H1 (cell line): ENCODE data around the gene ABTB1. TPM values are rescaled to one million over a fixed set of nuclear protein-coding genes. Genes with fewer than 3 reads are reported as not detected.

Experiments used
- CTCF ChIA-PET: fragments of 300-600 bp; sonication (Branson Sonifier 250); formaldehyde crosslinking; loops from one replicate; lab custom pipeline; 2021; ENCODE audit not compliant: partially characterized antibody; lab: Charles Lee
- POLR2A ChIA-PET: fragments of 300-600 bp; sonication (Branson Sonifier 250); formaldehyde crosslinking; loops from one replicate; lab custom pipeline; 2021; ENCODE audit warnings: inconsistent platforms; ENCODE audit not compliant: partially characterized antibody; lab: Charles Lee
- DNase-seq, 2 experiments: peaks; one replicate each; pipeline versions ENCODE4 v3.0.0 to v3.0.0-alpha.2; 2010 to 2022; ENCODE audit warnings: low spot score in 2 of 2, low read depth in 1 of 2, mixed read lengths in 1 of 2
- FAIRE-seq: peaks from 2 replicates; lab custom pipeline; 2011; peaks lifted over from hg19 to GRCh38; lab: Jason Lieb, UNC
- H2AFZ ChIP-seq: 2 replicates; pipeline ENCODE4 v1.8.1; 2012; ENCODE audit warnings: low read length, inconsistent platforms
- H2AK5ac ChIP-seq: 2 replicates; pipeline ENCODE4 v1.6.1; 2013; ENCODE audit warnings: low read depth, low read length
- H2BK120ac ChIP-seq: replicated peaks from 2 replicates; pipeline ENCODE3; 2013; ENCODE audit warnings: low read depth, low read length, inconsistent platforms
- H2BK12ac ChIP-seq: 2 replicates; pipeline ENCODE4 v1.6.1; 2013; ENCODE audit warnings: low read depth, low read length
- H2BK15ac ChIP-seq: 2 replicates; pipeline ENCODE4 v1.6.1; 2013; ENCODE audit warnings: low read length
- H2BK20ac ChIP-seq: 2 replicates; pipeline ENCODE4 v1.6.1; 2013; ENCODE audit warnings: low read length
- H2BK5ac ChIP-seq: 2 replicates; pipeline ENCODE4 v1.6.1; 2013; ENCODE audit warnings: low read depth, low read length
- H3K14ac ChIP-seq: 2 replicates; pipeline ENCODE4 v1.6.1; 2013; ENCODE audit warnings: inconsistent platforms; ENCODE audit not compliant: insufficient read length
- H3K18ac ChIP-seq: 2 replicates; pipeline ENCODE4 v1.6.1; 2013; ENCODE audit warnings: low read length; ENCODE audit errors: extremely low read depth
- H3K23ac ChIP-seq: 2 replicates; pipeline ENCODE4 v1.6.1; 2013; ENCODE audit warnings: inconsistent platforms; ENCODE audit not compliant: insufficient read length
- H3K23me2 ChIP-seq: 2 replicates; pipeline ENCODE4 v1.6.1; 2013; ENCODE audit warnings: low read depth, low read length
- H3K27ac ChIP-seq: 2 replicates; pipeline ENCODE4 v1.6.1; 2011; ENCODE audit warnings: low read depth, low read length, inconsistent platforms
- H3K27me3 ChIP-seq, 4 experiments: replicated peaks in 1 of 4; 1 replicate in 1 of 4; 2 replicates in 3 of 4; pipeline versions ENCODE4 v1.6.1 to v1.8.1; 2011 to 2013; ENCODE audit warnings: low read length in 3 of 4, mild to moderate bottlenecking in 3 of 4, inconsistent platforms in 2 of 4, mixed read lengths in 2 of 4, moderate library complexity in 1 of 4; ENCODE audit not compliant: control insufficient read depth in 3 of 4, insufficient read depth in 3 of 4; ENCODE audit errors: extremely low read depth in 1 of 4
- H3K36me3 ChIP-seq, 4 experiments: 2 replicates each; pipeline versions ENCODE4 v1.6.1 to v1.8.1; 2011 to 2013; ENCODE audit warnings: mild to moderate bottlenecking in 4 of 4, low read length in 3 of 4, moderate library complexity in 2 of 4, control low read depth in 1 of 4, inconsistent platforms in 1 of 4; ENCODE audit not compliant: insufficient read depth in 4 of 4, control insufficient read depth in 2 of 4
- H3K4ac ChIP-seq: replicated peaks from 2 replicates; pipeline ENCODE3; 2013; ENCODE audit warnings: low read length, low read depth, mixed read lengths, inconsistent platforms; ENCODE audit not compliant: insufficient read length
- H3K4me1 ChIP-seq, 4 experiments: replicated peaks in 1 of 4; 1 replicate in 1 of 4; 2 replicates in 3 of 4; pipeline versions ENCODE4 v1.6.1 to v1.8.1; 2011 to 2013; ENCODE audit warnings: low read length in 3 of 4, inconsistent platforms in 2 of 4, mixed read lengths in 1 of 4; ENCODE audit not compliant: insufficient read depth in 4 of 4, control insufficient read depth in 3 of 4
- H3K4me2 ChIP-seq, 2 experiments: 2 replicates each; pipeline versions ENCODE4 v1.6.1 to v1.8.1; 2011 to 2013; ENCODE audit warnings: low read depth in 2 of 2, low read length in 2 of 2, control low read depth in 1 of 2, inconsistent platforms in 1 of 2, mild to moderate bottlenecking in 1 of 2; ENCODE audit not compliant: insufficient read depth in 1 of 2
- H3K4me3 ChIP-seq, 4 experiments: fragments of 200-600, 300-600 bp in 1 of 4; sonication (generic), shearing (Covaris generic), sonication (Bioruptor Twin) in 1 of 4; 2 replicates each; pipeline versions ENCODE4 v1.5.1 to v1.8.1; 2011 to 2016; ENCODE audit warnings: low read length in 4 of 4, low read depth in 3 of 4, control low read depth in 2 of 4, inconsistent platforms in 2 of 4, mild to moderate bottlenecking in 2 of 4, mixed read lengths in 1 of 4, moderate library complexity in 1 of 4; ENCODE audit not compliant: insufficient read depth in 2 of 4; ENCODE audit errors: extremely low read depth in 1 of 4
- H3K56ac ChIP-seq: replicated peaks from 2 replicates; pipeline ENCODE3; 2013; ENCODE audit warnings: low read depth, mild to moderate bottlenecking, mixed read lengths, low read length, inconsistent platforms; ENCODE audit not compliant: insufficient read length
- H3K79me1 ChIP-seq: 2 replicates; pipeline ENCODE4 v1.6.1; 2013; ENCODE audit warnings: low read depth, low read length, control low read depth
- H3K79me2 ChIP-seq, 2 experiments: 2 replicates each; pipeline versions ENCODE4 v1.6.1 to v1.8.1; 2012 to 2013; ENCODE audit warnings: low read length in 2 of 2, mild to moderate bottlenecking in 2 of 2, inconsistent platforms in 1 of 2; ENCODE audit not compliant: insufficient read depth in 2 of 2, control insufficient read depth in 1 of 2
- H3K9ac ChIP-seq, 4 experiments: replicated peaks in 1 of 4; 1 replicate in 1 of 4; 2 replicates in 3 of 4; pipeline versions ENCODE4 v1.6.1 to v1.8.1; 2011 to 2013; ENCODE audit warnings: low read depth in 3 of 4, low read length in 3 of 4, control low read depth in 2 of 4, mild to moderate bottlenecking in 2 of 4, moderate library complexity in 2 of 4, inconsistent platforms in 1 of 4; ENCODE audit errors: extremely low read depth in 1 of 4
- H3K9me3 ChIP-seq, 2 experiments: 2 replicates each; pipeline versions ENCODE4 v1.6.1 to v1.8.1; 2012 to 2013; ENCODE audit warnings: mild to moderate bottlenecking in 2 of 2, moderate library complexity in 2 of 2, control low read depth in 1 of 2, inconsistent platforms in 1 of 2, low read depth in 1 of 2, low read length in 1 of 2, mixed read lengths in 1 of 2; ENCODE audit not compliant: insufficient read depth in 2 of 2
- H4K20me1 ChIP-seq, 2 experiments: replicated peaks in 1 of 2; 2 replicates each; pipeline versions ENCODE3 to v1.8.1; 2011 to 2013; ENCODE audit warnings: inconsistent platforms in 2 of 2, low read length in 2 of 2, mild to moderate bottlenecking in 1 of 2; ENCODE audit not compliant: insufficient read depth in 2 of 2, control insufficient read depth in 1 of 2
- H4K5ac ChIP-seq: 2 replicates; pipeline ENCODE4 v1.6.1; 2013; ENCODE audit warnings: low read length, low read depth, mixed read lengths, inconsistent platforms; ENCODE audit not compliant: insufficient read length
- H4K8ac ChIP-seq: 2 replicates; pipeline ENCODE4 v1.8.0; 2013; ENCODE audit warnings: mild to moderate bottlenecking, moderate library complexity, low read length, inconsistent platforms; ENCODE audit not compliant: insufficient read depth; ENCODE audit errors: extremely low read depth
- H4K91ac ChIP-seq: replicated peaks from 2 replicates; pipeline ENCODE3; 2013; ENCODE audit warnings: low read length, mixed read lengths, inconsistent platforms; ENCODE audit not compliant: insufficient read length
- ASH2L ChIP-seq: fragments of 200-600, 300-600 bp; sonication (generic); IDR thresholded peaks from one replicate; pipeline ENCODE4 v1.7.1; 2017; ENCODE audit warnings: low read length
- CBX5 ChIP-seq: fragments of 300-800, 300-1000 bp; sonication (generic); IDR thresholded peaks from 2 replicates; pipeline ENCODE4 v1.7.1; 2016; ENCODE audit warnings: antibody characterized with exemption, low read length, low read depth
- CTBP2 ChIP-seq: IDR thresholded peaks from 2 replicates; pipeline ENCODE4 v1.7.0; 2011; ENCODE audit warnings: borderline replicate concordance, mild to moderate bottlenecking, moderate library complexity, mixed read lengths, low read length; ENCODE audit not compliant: insufficient read depth, insufficient read length
- EP300 ChIP-seq, 2 experiments: IDR thresholded peaks; 1 replicate in 1 of 2; 2 replicates in 1 of 2; pipeline ENCODE4 v1.6.1; 2011 to 2012; ENCODE audit warnings: low read depth in 2 of 2, low read length in 2 of 2, mild to moderate bottlenecking in 2 of 2, borderline replicate concordance in 1 of 2, inconsistent platforms in 1 of 2, moderate library complexity in 1 of 2
- GABPA ChIP-seq: IDR thresholded peaks from 2 replicates; pipeline ENCODE4 v1.6.1; 2011; ENCODE audit warnings: mild to moderate bottlenecking, low read length, moderate library complexity, borderline replicate concordance; ENCODE audit not compliant: insufficient read depth
- NRF1 ChIP-seq: IDR thresholded peaks from 2 replicates; pipeline ENCODE4 v1.6.1; 2011; ENCODE audit warnings: mild to moderate bottlenecking, low read depth, low read length, improper control_type of control experiment
- POLR2A ChIP-seq, 2 experiments: IDR thresholded peaks; 1 replicate in 1 of 2; 2 replicates in 1 of 2; pipeline ENCODE4 v1.6.1; 2011; ENCODE audit warnings: low read depth in 2 of 2, low read length in 2 of 2, mild to moderate bottlenecking in 2 of 2; ENCODE audit errors: control extremely low read depth in 1 of 2
- RNF2 ChIP-seq: fragments of 200-900, 300-1000 bp; sonication (generic); IDR thresholded peaks from 2 replicates; pipeline ENCODE4 v1.7.1; 2016; ENCODE audit warnings: borderline replicate concordance, low read depth, mild to moderate bottlenecking, antibody characterized with exemption, low read length; ENCODE audit not compliant: poor library complexity, severe bottlenecking; ENCODE audit errors: missing control alignments
- SAP30 ChIP-seq: fragments of 300-600 bp; sonication (generic); IDR thresholded peaks from 2 replicates; pipeline ENCODE4 v1.7.1; 2012; ENCODE audit warnings: low read length, moderate library complexity, mild to moderate bottlenecking, inconsistent platforms; ENCODE audit not compliant: insufficient read depth, insufficient replicate concordance
- SIX5 ChIP-seq: IDR thresholded peaks from 2 replicates; pipeline ENCODE4 v1.6.1; 2011; ENCODE audit warnings: mild to moderate bottlenecking, low read depth, low read length
- ZNF274 ChIP-seq: IDR thresholded peaks from 2 replicates; pipeline ENCODE4 v1.7.0; 2012; ENCODE audit warnings: low read length, borderline replicate concordance; ENCODE audit errors: extremely low read depth
- WGBS, 2 experiments: shearing (Covaris generic) in 1 of 2; methylation state at CpG; one replicate each; pipeline versions ENCODE4 v1.1.6 to v1.1.7; 2013 to 2015; ENCODE audit warnings: low lambda C conversion rate in 2 of 2, mixed read lengths in 2 of 2, inconsistent platforms in 1 of 2, low coverage in 1 of 2, missing lambda C conversion rate in 1 of 2; ENCODE audit not compliant: insufficient replicate concordance in 2 of 2, insufficient coverage in 1 of 2, insufficient read length in 1 of 2; ENCODE audit errors: extremely low coverage in 1 of 2, missing lambda C conversion rate in 1 of 2; 5-methylcytosine and 5-hydroxymethylcytosine counted together
- polyA plus RNA-seq, 7 experiments: library from polyadenylated mRNA; depleted of rRNA in 3 of 7; stranded (reverse) in 5 of 7; unstranded in 2 of 7; fragments of >200 nt in 5 of 7; fragments of 200-250 nt in 2 of 7; gene quantifications; 1 replicate in 5 of 7; 2 replicates in 1 of 7; 4 replicates in 1 of 7; pipeline versions ENCODE4 v1.2.1 to v1.2.3, GENCODE V29; 2011 to 2013; ENCODE audit warnings: missing spikeins in 2 of 7, mixed read lengths in 2 of 7
- total RNA-seq: library from RNA; stranded (reverse); fragmentation: NEBNext Ultra II Directional; extraction: Animal tissue kit (Norgen Biotek cat#: 25700); gene quantifications from 2 replicates; pipeline ENCODE4 v1.2.1, GENCODE V29; 2021

Gene ABTB1
- total and polyA plus RNA-seq, 2 of the 8 experiments (the other 6 are each of a cell fraction or from before 2014, with no cell fraction given) = 7.1 to 9.4 TPM

DNA sequence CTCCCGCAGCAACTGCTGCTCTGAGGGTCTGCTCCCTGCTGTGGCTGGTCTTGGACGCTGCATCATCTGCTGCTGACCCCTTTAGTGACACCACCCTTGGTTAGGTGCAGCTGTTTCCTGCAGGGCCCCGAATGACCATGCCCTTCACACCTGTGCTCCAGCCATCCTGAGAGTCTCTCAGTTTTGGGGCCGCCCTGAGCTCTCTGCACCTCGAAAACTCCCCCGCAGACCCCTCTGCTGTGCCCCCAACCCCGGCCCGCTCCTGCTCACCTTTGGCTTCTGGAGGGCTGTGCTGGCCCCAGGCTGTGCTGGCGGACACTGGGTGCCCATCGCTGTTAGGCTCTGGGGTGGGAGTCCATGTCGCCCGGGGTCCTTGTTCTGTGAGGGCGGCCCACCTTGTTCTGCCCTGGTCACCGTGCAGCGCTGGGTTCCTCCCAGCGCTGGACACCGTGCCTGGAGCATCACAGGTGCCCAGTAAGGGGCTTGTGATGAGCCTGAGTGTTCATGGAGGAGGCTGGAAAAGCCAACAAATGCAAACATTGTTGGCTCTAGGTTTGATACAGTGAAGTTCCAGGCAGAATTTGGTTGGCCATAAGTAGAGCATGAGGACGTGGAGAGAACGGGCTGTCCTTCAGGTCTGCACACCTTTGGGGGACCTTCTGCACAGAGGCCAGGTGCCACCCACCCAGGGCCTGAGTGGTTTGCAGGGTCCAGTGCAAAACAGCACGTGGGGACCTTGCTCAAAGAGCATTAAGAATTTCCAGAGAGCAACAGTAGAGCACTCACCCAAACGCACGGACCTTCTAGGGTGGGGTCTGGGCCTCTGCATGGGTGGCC lies 12.3 kb downstream of the ABTB1 start:
- ChIA-PET CTCF (interaction anchor here (0.9 to 9.6 kb wide), 11 partner anchors 8 to 276 kb away, joined by 3 to 172 read pairs (median 4); no protein-coding TSS in a partner anchor), POLR2A (no interaction called here)
- H3K56ac ChIP-seq = no peak overlapping the region
- DNase-seq (no peak), FAIRE-seq (no peak)
- no peak overlapping the region for H4K91ac ChIP-seq
- no peak overlapping the region for H3K4me3 ChIP-seq
- no peak overlapping the region for H3K14ac ChIP-seq
- no peak overlapping the region for H3K4me2 ChIP-seq
- H3K23ac ChIP-seq = no peak overlapping the region
- no peaks in the 10 kb centered on the region for H3K27me3 ChIP-seq
- H2BK15ac ChIP-seq = no peak overlapping the region
- no peak overlapping the region for H4K8ac ChIP-seq
- H2BK12ac ChIP-seq = no peak overlapping the region
- no peak overlapping the region for H2BK20ac ChIP-seq
- no peaks in the 10 kb centered on the region for H3K36me3 ChIP-seq
- 94% methylated on average over 20 of the region's 22 CpGs; no CpG with 5 or more reads in 1 of the 2 experiments for WGBS, 2 experiments
- no peaks in the 10 kb centered on the region for H3K79me2 ChIP-seq
- no peak overlapping the region for H3K4ac ChIP-seq
- no peak overlapping the region for H2AK5ac ChIP-seq
- H3K9me3 ChIP-seq = no peaks in the 10 kb centered on the region
- no peak overlapping the region for H4K5ac ChIP-seq
- H2BK120ac ChIP-seq = no peak overlapping the region
- no peak overlapping the region for H3K27ac ChIP-seq
- H3K4me1 ChIP-seq = peaks cover 0 to 21% (median 7%) of the 10 kb centered on the region in 4 experiments; a peak in 6 of 7 replicates
- H4K20me1 ChIP-seq = no peaks in the 10 kb centered on the region
- no peak overlapping the region for H2BK5ac ChIP-seq
- no peak overlapping the region for H2AFZ ChIP-seq
- no peaks in the 10 kb centered on the region for H3K79me1 ChIP-seq
- peaks cover 16% of the 10 kb centered on the region; the same call in 1 of the 2 replicates for H3K23me2 ChIP-seq
- no peak overlapping the region for H3K18ac ChIP-seq
- no peak overlapping the region for H3K9ac ChIP-seq
- TF ChIP-seq SAP30 (no peak), POLR2A (IDR thresholded peaks at IDR 0.05; ENCODE audit: control extremely low read depth in 1 of 2, low read depth in 2 of 2, low read length in 2 of 2) (no peak), CTBP2 (no peak), SIX5 (no peak), EP300 (IDR thresholded peaks at IDR 0.05; ENCODE audit: borderline replicate concordance in 1 of 2, low read depth in 2 of 2, low read length in 2 of 2) (no peak), RNF2 (no peak), GABPA (no peak), NRF1 (no peak), ASH2L (no peak), CBX5 (no peak), ZNF274 (no peak)
